ENCODE results near the gene CFAP20.

The CFAP20 gene

GRCh38 chr16:58152246-58152868 lies 23.2 kb upstream of the CFAP20 start:
- no peaks in the 10 kb centered on the region for H3K9me3 ChIP-seq (ENCODE audit: control insufficient read depth in 2 of 2, low read length in 2 of 2)
- no peak overlapping the region for H3K27ac ChIP-seq (ENCODE audit: low read depth in 2 of 2, low read length in 2 of 2)
- H3K4me3 ChIP-seq (ENCODE audit: low read length in 2 of 2): no peak overlapping the region
- no peaks in the 10 kb centered on the region for H3K36me3 ChIP-seq (ENCODE audit: control insufficient read depth in 2 of 2, insufficient read depth in 2 of 2, low read length in 2 of 2)
- no peaks in the 10 kb centered on the region for H3K4me1 ChIP-seq (ENCODE audit: control insufficient read depth in 2 of 2, insufficient read depth in 2 of 2, low read length in 2 of 2)
- no peak overlapping the region for H3K9ac ChIP-seq (ENCODE audit: low read depth in 1 of 2, low read length in 2 of 2)
- no peaks in the 10 kb centered on the region for H3K27me3 ChIP-seq (ENCODE audit: control insufficient read depth in 2 of 2, insufficient read depth in 2 of 2, low read length in 2 of 2)

- Histone ChIP-seq H3K9me3 (ENCODE audit: control insufficient read depth in 2 of 2, low read length in 2 of 2) (no peaks in the 10 kb centered on the region), H3K27ac (ENCODE audit: low read depth in 2 of 2, low read length in 2 of 2) (no peak overlapping the region), H3K36me3 (ENCODE audit: control insufficient read depth in 2 of 2, insufficient read depth in 2 of 2, low read length in 2 of 2) (no peaks in the 10 kb centered on the region), H3K4me1 (ENCODE audit: control insufficient read depth in 2 of 2, insufficient read depth in 2 of 2, low read length in 2 of 2) (no peaks in the 10 kb centered on the region), H3K27me3 (ENCODE audit: control insufficient read depth in 2 of 2, insufficient read depth in 2 of 2, low read length in 2 of 2) (no peaks in the 10 kb centered on the region), H3K4me3 (ENCODE audit: low read length in 2 of 2) (no peak overlapping the region), H3K9ac (ENCODE audit: low read depth in 1 of 2, low read length in 2 of 2) (no peak overlapping the region)
Measured at GRCh38 chr16:58148526-58148925, 19.3 kb upstream of the CFAP20 start.

GRCh38 chr16:58148099-58148498 lies 18.9 kb upstream of the CFAP20 start:
- H3K4me3 ChIP-seq (ENCODE audit: low read length in 2 of 2): no peak overlapping the region
- H3K27me3 ChIP-seq (ENCODE audit: control insufficient read depth in 2 of 2, insufficient read depth in 2 of 2, low read length in 2 of 2): no peaks in the 10 kb centered on the region
- H3K9ac ChIP-seq (ENCODE audit: low read depth in 1 of 2, low read length in 2 of 2): no peak overlapping the region
- no peaks in the 10 kb centered on the region for H3K9me3 ChIP-seq (ENCODE audit: control insufficient read depth in 2 of 2, low read length in 2 of 2)
- H3K4me1 ChIP-seq (ENCODE audit: control insufficient read depth in 2 of 2, insufficient read depth in 2 of 2, low read length in 2 of 2): no peaks in the 10 kb centered on the region
- H3K27ac ChIP-seq (ENCODE audit: low read depth in 2 of 2, low read length in 2 of 2): no peak overlapping the region
- no peaks in the 10 kb centered on the region for H3K36me3 ChIP-seq (ENCODE audit: control insufficient read depth in 2 of 2, insufficient read depth in 2 of 2, low read length in 2 of 2)

GRCh38 chr16:58138852-58139251 lies 9.7 kb upstream of the CFAP20 start:
- Histone ChIP-seq H3K27me3 (ENCODE audit: control insufficient read depth in 2 of 2, insufficient read depth in 2 of 2, low read length in 2 of 2) (no peaks in the 10 kb centered on the region), H3K4me1 (ENCODE audit: control insufficient read depth in 2 of 2, insufficient read depth in 2 of 2, low read length in 2 of 2) (no peaks in the 10 kb centered on the region), H3K27ac (ENCODE audit: low read depth in 2 of 2, low read length in 2 of 2) (no peak overlapping the region), H3K9ac (ENCODE audit: low read depth in 1 of 2, low read length in 2 of 2) (no peak overlapping the region), H3K4me3 (ENCODE audit: low read length in 2 of 2) (no peak overlapping the region), H3K9me3 (ENCODE audit: control insufficient read depth in 2 of 2, low read length in 2 of 2) (no peaks in the 10 kb centered on the region), H3K36me3 (ENCODE audit: control insufficient read depth in 2 of 2, insufficient read depth in 2 of 2, low read length in 2 of 2) (no peaks in the 10 kb centered on the region)

GRCh38 chr16:58137581-58137980 lies 8.4 kb upstream of the CFAP20 start:
- Histone ChIP-seq H3K9ac (ENCODE audit: low read depth in 1 of 2, low read length in 2 of 2) (no peak overlapping the region), H3K4me3 (ENCODE audit: low read length in 2 of 2) (no peak overlapping the region), H3K9me3 (ENCODE audit: control insufficient read depth in 2 of 2, low read length in 2 of 2) (no peaks in the 10 kb centered on the region), H3K27ac (ENCODE audit: low read depth in 2 of 2, low read length in 2 of 2) (no peak overlapping the region), H3K4me1 (ENCODE audit: control insufficient read depth in 2 of 2, insufficient read depth in 2 of 2, low read length in 2 of 2) (no peaks in the 10 kb centered on the region), H3K36me3 (ENCODE audit: control insufficient read depth in 2 of 2, insufficient read depth in 2 of 2, low read length in 2 of 2) (no peaks in the 10 kb centered on the region), H3K27me3 (ENCODE audit: control insufficient read depth in 2 of 2, insufficient read depth in 2 of 2, low read length in 2 of 2) (no peaks in the 10 kb centered on the region)

- Histone ChIP-seq H3K9me3 (ENCODE audit: control insufficient read depth in 2 of 2, low read length in 2 of 2) (no peaks in the 10 kb centered on the region), H3K9ac (ENCODE audit: low read depth in 1 of 2, low read length in 2 of 2) (peak overlapping the region; percentile 78 to 98), H3K4me3 (ENCODE audit: low read length in 2 of 2) (peak overlapping the region; percentile 79 to 84), H3K36me3 (ENCODE audit: control insufficient read depth in 2 of 2, insufficient read depth in 2 of 2, low read length in 2 of 2) (no peaks in the 10 kb centered on the region), H3K27me3 (ENCODE audit: control insufficient read depth in 2 of 2, insufficient read depth in 2 of 2, low read length in 2 of 2) (no peaks in the 10 kb centered on the region), H3K4me1 (ENCODE audit: control insufficient read depth in 2 of 2, insufficient read depth in 2 of 2, low read length in 2 of 2) (peaks cover 27 to 32% of the 10 kb centered on the region in 2 donors), H3K27ac (ENCODE audit: low read depth in 2 of 2, low read length in 2 of 2) (peak overlapping the region; percentile 90 to 95)
Measured at GRCh38 chr16:58128711-58129096, 477 bp downstream of the CFAP20 start.

GRCh38 chr16:58128181-58128631 lies 975 bp downstream of the CFAP20 start:
- Histone ChIP-seq H3K9me3 (ENCODE audit: control insufficient read depth in 2 of 2, low read length in 2 of 2) (no peaks in the 10 kb centered on the region), H3K9ac (ENCODE audit: low read depth in 1 of 2, low read length in 2 of 2) (peak overlapping the region; percentile 61 to 98), H3K4me1 (ENCODE audit: control insufficient read depth in 2 of 2, insufficient read depth in 2 of 2, low read length in 2 of 2) (peaks cover 28 to 35% of the 10 kb centered on the region in 2 donors), H3K36me3 (ENCODE audit: control insufficient read depth in 2 of 2, insufficient read depth in 2 of 2, low read length in 2 of 2) (no peaks in the 10 kb centered on the region), H3K27ac (ENCODE audit: low read depth in 2 of 2, low read length in 2 of 2) (no peak overlapping the region), H3K4me3 (ENCODE audit: low read length in 2 of 2) (peak overlapping the region; percentile 79 to 84), H3K27me3 (ENCODE audit: control insufficient read depth in 2 of 2, insufficient read depth in 2 of 2, low read length in 2 of 2) (no peaks in the 10 kb centered on the region)

- Histone ChIP-seq H3K4me3 (ENCODE audit: low read length in 2 of 2) (peak overlapping the region; percentile 79 to 84), H3K9me3 (ENCODE audit: control insufficient read depth in 2 of 2, low read length in 2 of 2) (no peaks in the 10 kb centered on the region), H3K27ac (ENCODE audit: low read depth in 2 of 2, low read length in 2 of 2) (peak overlapping the region; percentile 20 to 31), H3K27me3 (ENCODE audit: control insufficient read depth in 2 of 2, insufficient read depth in 2 of 2, low read length in 2 of 2) (no peaks in the 10 kb centered on the region), H3K4me1 (ENCODE audit: control insufficient read depth in 2 of 2, insufficient read depth in 2 of 2, low read length in 2 of 2) (peaks cover 28 to 37% of the 10 kb centered on the region in 2 donors), H3K36me3 (ENCODE audit: control insufficient read depth in 2 of 2, insufficient read depth in 2 of 2, low read length in 2 of 2) (no peaks in the 10 kb centered on the region), H3K9ac (ENCODE audit: low read depth in 1 of 2, low read length in 2 of 2) (peak overlapping the region; percentile 28 to 98)
Measured at GRCh38 chr16:58127634-58128033, 1.5 kb downstream of the CFAP20 start.

GRCh38 chr16:58127033-58127556 lies 2.1 kb downstream of the CFAP20 start:
- peak overlapping the region; percentile 42 to 79 for H3K4me3 ChIP-seq (ENCODE audit: low read length in 2 of 2)
- peak overlapping the region; percentile 28 to 98 for H3K9ac ChIP-seq (ENCODE audit: low read depth in 1 of 2, low read length in 2 of 2)
- no peaks in the 10 kb centered on the region for H3K36me3 ChIP-seq (ENCODE audit: control insufficient read depth in 2 of 2, insufficient read depth in 2 of 2, low read length in 2 of 2)
- peak overlapping the region; percentile 20 to 31 for H3K27ac ChIP-seq (ENCODE audit: low read depth in 2 of 2, low read length in 2 of 2)
- H3K27me3 ChIP-seq (ENCODE audit: control insufficient read depth in 2 of 2, insufficient read depth in 2 of 2, low read length in 2 of 2): no peaks in the 10 kb centered on the region
- H3K4me1 ChIP-seq (ENCODE audit: control insufficient read depth in 2 of 2, insufficient read depth in 2 of 2, low read length in 2 of 2): peaks cover 28 to 38% of the 10 kb centered on the region in 2 donors
- no peaks in the 10 kb centered on the region for H3K9me3 ChIP-seq (ENCODE audit: control insufficient read depth in 2 of 2, low read length in 2 of 2)

GRCh38 chr16:58126451-58126961 lies 2.7 kb downstream of the CFAP20 start:
- H3K27ac ChIP-seq (ENCODE audit: low read depth in 2 of 2, low read length in 2 of 2): no peak overlapping the region
- no peaks in the 10 kb centered on the region for H3K27me3 ChIP-seq (ENCODE audit: control insufficient read depth in 2 of 2, insufficient read depth in 2 of 2, low read length in 2 of 2)
- no peak overlapping the region for H3K9ac ChIP-seq (ENCODE audit: low read depth in 1 of 2, low read length in 2 of 2)
- no peak overlapping the region for H3K4me3 ChIP-seq (ENCODE audit: low read length in 2 of 2)
- H3K36me3 ChIP-seq (ENCODE audit: control insufficient read depth in 2 of 2, insufficient read depth in 2 of 2, low read length in 2 of 2): no peaks in the 10 kb centered on the region
- peaks cover 34 to 44% of the 10 kb centered on the region in 2 donors for H3K4me1 ChIP-seq (ENCODE audit: control insufficient read depth in 2 of 2, insufficient read depth in 2 of 2, low read length in 2 of 2)
- H3K9me3 ChIP-seq (ENCODE audit: control insufficient read depth in 2 of 2, low read length in 2 of 2): no peaks in the 10 kb centered on the region
